Sciatic nerve (tissue), 2 donors: ENCODE measurements around the gene NFIX. TPM values are rescaled to one million over a fixed set of nuclear protein-coding genes. Genes with fewer than 3 reads are reported as not detected.

Experiments
- ATAC-seq: fragments of 200-7000 bp; cut with Tn5 transposase; one replicate; pipeline ENCODE4 v1.9.1; 2020; ENCODE audit warnings: mild to moderate bottlenecking, moderate library complexity
- DNase-seq: peaks from one replicate; pipeline ENCODE4 v3.0.0-alpha.2; 2020; ENCODE audit warnings: low spot score
- intact Hi-C: fragments of 100-400 bp; cut with DNase I; formaldehyde crosslinking; loops from one replicate; pipeline ENCODE4 v1.14.2; 2022
- total RNA-seq: library from RNA; stranded (reverse); fragmentation: NEBNext Ultra II Directional; extraction: Animal tissue kit (Norgen Biotek cat#: 25700); gene quantifications from one replicate; pipeline ENCODE4 v1.2.1, GENCODE V29; 2021
- donor health status: DM: no; HTN: no; CAD: no.
- donor health status: DM: no; HTN: no; CAD: no.

The NFIX gene
- total RNA-seq, 1 donor from 2014 or later: 131 TPM

- intact Hi-C loops: loop anchor here (2.0 kb wide), 1 partner anchor 111 kb away; no protein-coding TSS in a partner anchor
- peak; percentile 80 for ATAC-seq
- no peak for DNase-seq
Measured at GRCh38 chr19:13091400-13092157, 96.3 kb downstream of the NFIX start.

GRCh38 chr19:13092158-13092543, 96.9 kb downstream of the NFIX start:
- intact Hi-C loops: loop anchor here (2.0 kb wide), 1 partner anchor 111 kb away; no protein-coding TSS in a partner anchor
- ATAC-seq (no peak), DNase-seq (no peak)

GRCh38 chr19:13092606-13093235, 97.4 kb downstream of the NFIX start:
- intact Hi-C loops: loop anchor here (2.0 kb wide), 1 partner anchor 112 kb away; no protein-coding TSS in a partner anchor
- no peak for ATAC-seq
- DNase-seq: no peak

GRCh38 chr19:13093407-13094105, 98.3 kb downstream of the NFIX start:
- DNase-seq (peak; percentile 90), ATAC-seq (peak; percentile 74)
- intact Hi-C loops: loop anchor here (2.0 kb wide), 1 partner anchor 113 kb away; no protein-coding TSS in a partner anchor

DNA sequence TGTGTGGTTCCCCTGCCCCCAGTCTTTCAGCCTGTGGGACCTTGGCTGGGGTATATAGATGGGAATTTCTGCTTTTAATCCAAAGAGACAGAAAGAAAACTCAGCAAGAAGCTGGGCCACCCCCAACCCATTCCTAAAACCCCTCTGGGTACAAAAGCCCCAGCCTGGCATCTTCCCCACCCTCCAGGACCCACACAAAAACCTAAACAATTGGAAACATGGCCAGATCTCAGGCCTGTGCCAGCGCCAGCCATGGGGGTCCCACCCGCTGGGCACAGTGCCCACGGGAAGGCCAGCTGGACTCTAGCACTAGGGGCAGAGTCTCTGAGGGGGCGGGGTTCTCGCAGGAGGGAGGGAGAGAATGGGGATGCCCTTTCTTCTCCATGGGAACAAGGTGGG, 98.8 kb downstream of the NFIX start:
- DNase-seq (no peak), ATAC-seq (no peak)
- intact Hi-C loops: no loop called here

- ATAC-seq (no peak), DNase-seq (no peak)
- intact Hi-C loops: no loop called here
Measured at GRCh38 chr19:13094771-13095392, 99.6 kb downstream of the NFIX start.

DNA sequence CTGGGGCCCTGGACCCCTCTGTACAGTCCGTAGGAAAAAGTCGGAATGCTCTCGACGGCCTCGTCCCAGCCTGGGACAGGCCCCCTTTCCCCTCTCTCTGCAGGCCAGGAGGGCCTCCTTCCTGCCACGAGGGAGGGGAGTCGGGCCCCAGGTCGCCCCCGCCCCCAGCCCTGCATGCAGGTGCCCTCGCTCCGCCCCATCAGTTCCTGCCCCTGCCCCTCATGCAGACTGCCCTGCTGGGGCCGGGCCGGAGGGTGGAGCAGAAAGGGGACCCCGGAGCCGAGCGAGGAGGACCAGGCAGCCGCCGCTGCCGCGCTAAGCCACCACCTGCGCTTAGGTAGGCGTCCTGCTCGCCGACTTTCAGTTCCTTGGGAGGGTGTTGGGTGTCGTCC, 100.1 kb downstream of the NFIX start:
- DNase-seq: no peak
- ATAC-seq: no peak
- intact Hi-C loops: no loop called here

DNA sequence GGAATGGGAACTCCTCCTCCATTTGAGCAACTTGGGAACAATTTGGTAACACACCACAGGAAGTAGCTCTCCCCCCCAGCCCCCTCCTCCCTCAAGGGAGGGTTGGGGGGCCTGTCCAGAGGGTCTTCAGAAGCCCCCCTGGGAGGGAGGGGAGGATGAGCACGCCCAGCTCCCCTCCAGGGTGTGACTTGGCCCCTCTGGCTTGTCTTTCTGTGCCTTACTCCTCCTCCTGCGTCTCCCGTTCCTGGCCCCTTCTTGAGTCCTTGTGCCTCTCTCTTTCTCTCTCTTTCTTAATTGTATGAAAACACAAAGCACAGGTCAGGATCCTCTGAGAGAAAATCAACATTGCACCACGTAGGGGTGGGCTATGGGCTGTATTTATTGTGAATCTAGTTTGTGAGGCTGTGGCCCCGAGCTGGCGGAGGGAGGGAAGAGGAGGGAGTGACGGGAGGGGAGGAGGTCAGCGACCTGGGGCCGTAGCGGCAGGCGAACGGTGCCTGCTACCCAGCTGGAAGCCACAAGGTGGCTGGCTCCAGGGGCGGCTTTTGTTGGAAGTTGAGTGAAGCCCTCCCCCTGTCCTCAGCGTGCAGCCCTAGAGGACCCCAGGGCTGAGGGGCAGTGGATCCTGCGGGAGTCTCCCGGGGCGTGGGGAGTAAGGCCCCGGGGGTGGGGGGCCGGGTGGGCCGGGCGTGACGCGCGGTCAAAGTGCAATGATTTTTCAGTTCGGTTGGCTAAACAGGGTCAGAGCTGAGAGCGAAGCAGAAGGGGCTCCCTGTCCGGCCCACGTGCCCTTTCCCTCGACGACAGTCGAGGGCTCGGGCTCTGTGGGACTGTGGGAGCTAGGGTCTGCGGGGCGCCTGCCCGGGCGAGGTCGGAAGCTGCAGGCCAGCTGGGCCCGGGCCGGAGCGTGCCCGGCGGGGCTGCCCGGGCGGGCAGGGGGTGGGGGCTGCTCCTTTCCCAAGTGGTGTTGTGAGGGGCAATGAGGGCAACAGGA, 101.0 kb downstream of the NFIX start:
- no peak for ATAC-seq
- DNase-seq: no peak
- intact Hi-C loops: no loop called here

DNA sequence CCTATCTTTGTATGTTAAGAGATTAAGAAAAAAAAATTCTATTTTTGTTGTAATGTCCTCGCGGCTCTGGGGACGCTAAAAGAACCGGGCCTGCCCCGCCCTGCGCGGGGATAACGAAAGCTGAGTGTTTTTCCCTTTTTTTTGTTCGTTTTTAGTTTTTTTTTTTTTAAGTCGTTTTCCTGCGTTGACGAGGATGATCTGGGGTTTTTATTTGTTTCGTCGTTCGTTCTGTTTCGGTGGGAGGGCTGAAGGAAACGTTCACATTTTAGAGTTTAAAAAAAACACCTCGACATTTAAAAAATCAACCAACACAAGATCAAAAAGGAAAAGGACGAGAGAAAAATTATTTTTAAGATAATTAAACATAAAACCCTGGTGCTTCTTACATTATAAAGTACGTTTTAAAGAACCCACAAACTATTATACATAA, 101.8 kb downstream of the NFIX start:
- intact Hi-C loops: no loop called here
- ATAC-seq: no peak
- DNase-seq: no peak

- ATAC-seq: peak; percentile 1
- DNase-seq: no peak
- intact Hi-C loops: no loop called here
Measured at GRCh38 chr19:13097463-13098258, 102.4 kb downstream of the NFIX start.

- peak; percentile 5 for ATAC-seq
- intact Hi-C loops: no loop called here
- DNase-seq: no peak
Measured at GRCh38 chr19:13098277-13099072, 103.2 kb downstream of the NFIX start.

DNA sequence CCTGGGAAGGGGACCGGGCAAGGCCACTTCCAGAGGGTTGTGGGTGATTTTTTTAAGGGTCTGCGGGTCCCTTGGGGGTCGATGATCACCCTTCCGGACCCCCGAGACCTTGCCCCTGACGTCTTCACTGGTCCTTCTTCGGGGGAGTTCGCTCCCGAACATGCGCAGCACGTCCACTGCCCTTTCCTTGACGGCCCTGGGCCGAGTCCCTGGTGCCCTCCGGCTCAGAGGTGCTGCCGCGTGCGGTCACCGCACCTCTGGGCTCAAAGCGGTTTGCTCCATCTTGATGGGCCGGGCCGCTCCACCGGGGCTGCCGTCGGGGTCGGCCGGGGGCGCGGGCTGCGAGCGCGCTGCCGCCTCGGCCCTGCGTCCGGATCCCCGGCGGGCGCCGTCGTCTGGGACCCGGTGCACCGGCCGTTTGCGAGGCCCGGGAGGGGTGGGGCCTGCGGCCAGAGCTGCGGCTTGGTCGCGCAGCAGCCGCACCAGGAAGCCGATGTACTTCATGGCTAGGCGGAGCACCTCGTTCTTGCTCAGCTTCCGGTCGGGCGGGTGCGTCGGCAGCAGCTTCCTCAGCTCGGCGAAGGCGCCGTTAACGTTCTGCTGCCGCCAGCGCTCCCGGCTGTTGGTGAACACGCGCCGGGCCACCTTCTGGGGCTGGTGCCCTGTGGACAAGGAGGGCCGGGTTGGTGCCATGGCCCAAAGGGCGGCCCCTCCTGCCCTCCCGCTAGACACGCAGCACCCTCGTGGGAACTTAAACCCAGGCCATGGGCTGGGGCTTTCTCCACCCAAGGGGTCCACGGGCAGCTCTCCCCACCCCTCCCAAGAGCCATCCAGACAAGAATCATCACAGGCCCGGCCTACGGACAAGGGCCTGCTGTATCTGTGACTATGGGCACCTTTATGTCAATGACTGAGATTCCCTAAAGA, 104.1 kb downstream of the NFIX start:
- intact Hi-C loops: no loop called here
- no peak for ATAC-seq
- peak; percentile 80 for DNase-seq

- ATAC-seq (no peak), DNase-seq (peak; percentile 59)
- intact Hi-C loops: no loop called here
Measured at GRCh38 chr19:13100031-13100588, 104.8 kb downstream of the NFIX start.

GRCh38 chr19:13100841-13101589, 105.7 kb downstream of the NFIX start:
- intact Hi-C loops: no loop called here
- DNase-seq (peak; percentile 58), ATAC-seq (no peak)
